ENCODE results near the gene OGFOD2.

The OGFOD2 gene

GRCh38 chr12:122977655-122978392 lies 2.8 kb downstream of the OGFOD2 start:
- DNase-seq, result no peak

- DNase-seq, result no peak
These were observed 3.5 kb downstream of the OGFOD2 start for GRCh38 chr12:122978507-122978955.

GRCh38 chr12:122979001-122979907 lies 4.2 kb downstream of the OGFOD2 start:
- DNase-seq, result no peak

GRCh38 chr12:122979908-122980182 lies 4.8 kb downstream of the OGFOD2 start:
- DNase-seq, result no peak

GRCh38 chr12:122980183-122981035 lies 5.4 kb downstream of the OGFOD2 start, which contains the start of gene ARL6IP4:
Gene ARL6IP4, plus strand, starts transcription at chr12:122980681. Its CDS starts 459 bp downstream, at chr12:122981140.
- peak; percentile 78 for DNase-seq

GRCh38 chr12:122981036-122981471 lies 6.0 kb downstream of the OGFOD2 start:
- no peak for DNase-seq

GRCh38 chr12:122981587-122982476 lies 6.8 kb downstream of the OGFOD2 start:
- DNase-seq, result no peak

- no peak for DNase-seq
These were observed 7.4 kb downstream of the OGFOD2 start for GRCh38 chr12:122982477-122982815.

- DNase-seq, result no peak
These were observed 8.1 kb downstream of the OGFOD2 start for GRCh38 chr12:122982963-122983788.

- DNase-seq, result no peak
These were observed 8.9 kb downstream of the OGFOD2 start for GRCh38 chr12:122983789-122984515.

- DNase-seq, result no peak
These were observed 9.7 kb downstream of the OGFOD2 start for GRCh38 chr12:122984612-122985337.

GRCh38 chr12:122985338-122986257 lies 10.6 kb downstream of the OGFOD2 start:
- DNase-seq, result no peak

GRCh38 chr12:122986258-122986871 lies 11.3 kb downstream of the OGFOD2 start:
- DNase-seq, result no peak

- no peak for DNase-seq
These were observed 12.3 kb downstream of the OGFOD2 start for GRCh38 chr12:122987086-122987951.

GRCh38 chr12:122988036-122988435 lies 13.0 kb downstream of the OGFOD2 start:
- no peak for DNase-seq

GRCh38 chr12:122988612-122989212 lies 13.7 kb downstream of the OGFOD2 start:
- no peak for DNase-seq
